Pancreas (tissue), 10 donors: ENCODE data around the gene C1orf167. TPM values are rescaled to one million over a fixed set of nuclear protein-coding genes. Genes with fewer than 3 reads are reported as not detected.

Experiments
- ATAC-seq, 4 donors: fragments of 200-7000 bp; cut with Tn5 transposase; one replicate each; pipeline versions ENCODE4 v1.8.0 to v1.9.1; 2020; ENCODE audit warnings: mild to moderate bottlenecking in 4 of 4, moderate library complexity in 4 of 4
- DNase-seq, 6 donors: peaks; one replicate each; pipeline ENCODE4 v3.0.0-alpha.2; 2020
- FAIRE-seq: peaks from 2 replicates; lab custom pipeline; 2012; peaks lifted over from hg19 to GRCh38; lab: Jason Lieb, UNC
- H3K27ac ChIP-seq, 4 donors: fragments of 200-600 bp; sonication (generic); 1 replicate in 3 of 4; 2 replicates in 1 of 4; pipeline versions ENCODE4 v1.5.0 to v1.8.0; 2020
- H3K27me3 ChIP-seq, 4 donors: fragments of 200-600 bp; one replicate each; pipeline ENCODE4 v1.8.0; 2021
- H3K36me3 ChIP-seq, 3 donors: fragments of 200-600 bp; sonication (generic) in 1 of 3; one replicate each; pipeline versions ENCODE4 v1.5.0 to v1.8.0; 2020 to 2021
- H3K4me1 ChIP-seq, 3 donors: fragments of 200-600 bp; one replicate each; pipeline ENCODE4 v1.8.0; 2021
- H3K4me3 ChIP-seq, 4 donors: fragments of 200-600 bp; sonication (generic) in 2 of 4; one replicate each; pipeline versions ENCODE4 v1.5.0 to v1.8.0; 2020 to 2021
- H3K9me3 ChIP-seq, 4 donors: fragments of 200-600 bp; one replicate each; pipeline ENCODE4 v1.8.0; 2021
- WGBS, 2 donors: extraction: QIAGEN DNeasy Blood & Tissue Kit; methylation state at CpG; one replicate each; pipeline ENCODE4 v1.1.7; 2013; 5-methylcytosine and 5-hydroxymethylcytosine counted together
- intact Hi-C, 3 donors: fragments of 100-400 bp; cut with DNase I; formaldehyde crosslinking; loops; one replicate each; pipeline versions ENCODE4 v1.11.1 to v1.14.2; 2022
- polyA plus RNA-seq, 2 donors: library from polyadenylated mRNA; stranded (reverse); fragments of 200-250 nt; gene quantifications; one replicate each; pipeline ENCODE4 v1.2.3, GENCODE V29; 2013
- total RNA-seq, 6 donors: library from RNA; stranded (reverse); fragmentation: NEBNext Ultra II Directional in 4 of 6; extraction: Animal tissue kit (Norgen Biotek cat#: 25700) in 4 of 6; gene quantifications; one replicate each; pipeline versions ENCODE4 v1.2.1 to v1.2.4, GENCODE V29; 2021 to 2023
- TF ChIP-seq, protein P1 (sequence below), 4 donors: fragments of 200-600 bp; sonication (generic) in 3 of 4; IDR thresholded peaks; one replicate each; pipeline versions ENCODE4 v1.5.0 to v1.8.0; 2021; ENCODE audit warnings: antibody characterized with exemption in 4 of 4
- donor health status: healthy with polysubstance abuse.
- donor health status: DM: no; HTN: no; CAD: no; lungs with moderate emphysema.
- donor health status: DM: no; HTN: no; CAD: no.
- donor health status: control.
- donor health status: control.
- donor health status: Bipolar disorder and iron deficiency.
- donor health status: DM: yes; HTN: yes; CAD: no.
- donor health status: DM: no; HTN: no; CAD: no.
- donor health status: DM: no; HTN: no; CAD: no.
- donor health status: DM: yes; HTN: yes; CAD: no.

The C1orf167 gene
- total and polyA plus RNA-seq, 8 donors, result 0.37 to 1.4 (median 0.85) TPM; not detected in 5

DNA sequence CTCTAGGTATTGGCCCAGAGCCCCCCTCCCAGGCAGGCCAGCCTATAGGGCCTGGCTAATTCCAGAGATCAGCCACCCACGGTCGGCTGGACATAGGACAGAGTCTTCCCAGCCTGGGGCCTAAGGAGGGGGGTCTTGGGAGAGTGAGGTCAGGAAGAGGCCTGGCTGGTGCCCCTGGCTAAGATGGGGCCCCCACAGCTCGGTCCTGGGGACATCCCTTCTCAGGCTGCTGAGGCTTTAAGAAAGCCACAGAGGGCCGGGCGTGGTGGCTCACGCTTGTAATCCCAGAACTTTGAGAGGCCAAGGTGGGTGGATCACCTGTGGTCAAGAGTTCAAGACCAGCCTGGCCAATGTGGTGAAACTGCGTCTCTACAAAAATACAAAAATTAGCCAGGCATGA lies 2.5 kb downstream of the C1orf167 start:
- TF ChIP-seq, protein P1, sequence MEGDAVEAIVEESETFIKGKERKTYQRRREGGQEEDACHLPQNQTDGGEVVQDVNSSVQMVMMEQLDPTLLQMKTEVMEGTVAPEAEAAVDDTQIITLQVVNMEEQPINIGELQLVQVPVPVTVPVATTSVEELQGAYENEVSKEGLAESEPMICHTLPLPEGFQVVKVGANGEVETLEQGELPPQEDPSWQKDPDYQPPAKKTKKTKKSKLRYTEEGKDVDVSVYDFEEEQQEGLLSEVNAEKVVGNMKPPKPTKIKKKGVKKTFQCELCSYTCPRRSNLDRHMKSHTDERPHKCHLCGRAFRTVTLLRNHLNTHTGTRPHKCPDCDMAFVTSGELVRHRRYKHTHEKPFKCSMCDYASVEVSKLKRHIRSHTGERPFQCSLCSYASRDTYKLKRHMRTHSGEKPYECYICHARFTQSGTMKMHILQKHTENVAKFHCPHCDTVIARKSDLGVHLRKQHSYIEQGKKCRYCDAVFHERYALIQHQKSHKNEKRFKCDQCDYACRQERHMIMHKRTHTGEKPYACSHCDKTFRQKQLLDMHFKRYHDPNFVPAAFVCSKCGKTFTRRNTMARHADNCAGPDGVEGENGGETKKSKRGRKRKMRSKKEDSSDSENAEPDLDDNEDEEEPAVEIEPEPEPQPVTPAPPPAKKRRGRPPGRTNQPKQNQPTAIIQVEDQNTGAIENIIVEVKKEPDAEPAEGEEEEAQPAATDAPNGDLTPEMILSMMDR (IDR thresholded peaks at IDR 0.05), result no peak
- Histone ChIP-seq H3K4me3 (no peak overlapping the region), H3K27ac (no peak overlapping the region), H3K9me3 (no peaks in the 10 kb centered on the region), H3K27me3 (no peaks in the 10 kb centered on the region), H3K36me3 (no peaks in the 10 kb centered on the region), H3K4me1 (no peaks in the 10 kb centered on the region)
- DNase-seq (no peak), FAIRE-seq (no peak), ATAC-seq (no peak)
- intact Hi-C loops, result no loop called here
- 81 to 83% methylated on average over 7 of the region's 7 CpGs for WGBS, 2 donors

GRCh38 chr1:11765661-11766428 lies 3.9 kb downstream of the C1orf167 start:
- DNase-seq, result peak in 1 of 6 donors; percentile 60
- Histone ChIP-seq H3K27me3 (no peaks in the 10 kb centered on the region), H3K4me1 (no peaks in the 10 kb centered on the region), H3K27ac (no peak overlapping the region), H3K9me3 (no peaks in the 10 kb centered on the region), H3K36me3 (no peaks in the 10 kb centered on the region), H3K4me3 (no peak overlapping the region)
- WGBS, 2 donors, result 83 to 86% methylated on average over 19 of the region's 19 CpGs
- ATAC-seq, result no peak
- TF ChIP-seq, protein P1 (IDR thresholded peaks at IDR 0.05), result no peak
- no peak for FAIRE-seq
- intact Hi-C loops, result no loop called here

DNA sequence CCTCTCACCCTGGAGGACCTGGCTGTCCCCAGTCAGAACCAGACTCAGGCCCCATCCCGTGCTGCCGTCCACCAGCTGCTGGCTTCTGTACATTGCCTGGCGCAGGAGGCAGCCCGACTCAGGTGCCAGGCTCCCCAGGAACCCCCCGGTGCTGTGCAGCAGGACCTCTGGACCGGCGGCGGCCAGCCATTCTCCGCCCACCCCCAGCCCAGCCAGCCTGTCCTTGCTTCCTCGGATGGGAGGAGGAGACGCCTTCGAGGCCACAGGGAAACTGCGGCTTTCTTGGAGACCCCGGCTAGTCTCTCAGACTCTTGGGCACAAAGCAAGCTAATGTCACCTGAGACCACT lies 4.4 kb downstream of the C1orf167 start:
- peak in 1 of 6 donors; percentile 59 for DNase-seq
- ATAC-seq, result no peak
- Histone ChIP-seq H3K9me3 (no peaks in the 10 kb centered on the region), H3K27me3 (no peaks in the 10 kb centered on the region), H3K27ac (no peak overlapping the region), H3K36me3 (no peaks in the 10 kb centered on the region), H3K4me3 (no peak overlapping the region), H3K4me1 (no peaks in the 10 kb centered on the region)
- TF ChIP-seq, protein P1 (IDR thresholded peaks at IDR 0.05), result no peak
- WGBS, 2 donors, result 81 to 83% methylated on average over 14 of the region's 14 CpGs
- intact Hi-C loops, result no loop called here
- no peak for FAIRE-seq

DNA sequence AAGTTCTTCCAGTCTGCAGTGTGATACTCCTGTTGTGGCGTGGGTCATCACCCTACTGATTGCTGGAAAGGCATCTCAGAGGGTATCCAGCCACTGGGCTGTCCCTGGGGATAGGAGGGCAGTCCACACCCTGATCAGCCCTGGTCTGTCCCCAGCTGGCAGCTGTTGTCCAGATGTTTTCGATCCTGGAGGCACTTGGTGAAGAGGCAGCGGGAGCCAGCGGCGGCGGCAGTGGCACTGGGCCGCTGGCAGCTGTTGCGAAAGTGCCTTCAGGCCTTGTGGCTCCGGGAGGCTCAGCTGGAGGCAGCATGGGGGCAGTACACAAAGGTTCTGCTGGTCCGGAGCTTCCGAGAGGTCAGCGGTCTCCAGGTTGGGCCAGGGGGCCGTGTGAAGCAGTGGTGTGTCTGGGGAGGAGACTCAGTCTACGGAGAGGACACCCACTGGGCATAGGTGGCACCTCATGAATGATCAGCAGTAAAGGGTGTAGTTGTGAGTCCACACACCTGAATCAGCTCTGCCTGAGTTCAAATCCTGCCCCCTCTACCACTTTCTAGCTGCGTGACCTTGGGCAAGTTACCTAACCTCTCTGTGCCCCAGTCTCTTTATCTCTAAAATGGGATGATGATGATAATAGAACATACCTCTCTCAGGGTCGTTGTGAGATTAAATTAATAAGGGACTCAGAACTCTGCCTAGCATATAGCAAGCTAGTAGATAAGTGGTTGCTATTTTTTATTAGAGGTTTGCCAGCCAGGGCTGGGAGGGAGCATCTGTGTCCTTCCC lies 6.1 kb downstream of the C1orf167 start:
- Histone ChIP-seq H3K4me3 (no peak overlapping the region), H3K9me3 (no peaks in the 10 kb centered on the region), H3K4me1 (no peaks in the 10 kb centered on the region), H3K36me3 (no peaks in the 10 kb centered on the region), H3K27me3 (no peaks in the 10 kb centered on the region), H3K27ac (no peak overlapping the region)
- FAIRE-seq, result no peak
- DNase-seq, result no peak
- no peak for ATAC-seq
- intact Hi-C loops, result no loop called here
- TF ChIP-seq, protein P1 (IDR thresholded peaks at IDR 0.05), result no peak
- 73 to 74% methylated on average over 16 of the region's 16 CpGs for WGBS, 2 donors
